ENCODE measurements around the gene FUZ.

DNA sequence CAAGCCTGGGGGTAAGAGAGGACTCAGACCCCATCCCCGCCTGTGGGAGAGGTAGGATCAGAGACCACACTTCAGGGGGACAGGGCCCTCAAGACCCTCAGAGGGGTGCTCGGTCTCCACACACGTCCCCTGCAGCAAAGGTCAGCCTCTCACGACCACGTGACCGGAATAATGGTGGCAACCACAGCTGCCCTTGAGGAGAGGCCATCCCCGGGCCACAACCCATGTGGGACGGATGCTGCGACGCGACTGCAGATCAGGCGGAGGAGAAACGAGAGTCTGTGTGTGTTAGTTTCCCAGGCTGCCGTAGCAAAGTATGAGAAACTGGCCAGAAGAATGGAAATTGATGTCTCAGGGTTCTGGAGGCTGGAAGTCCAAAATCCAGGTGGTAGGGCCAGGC is 13.9 kb upstream of the FUZ start:
- TF ChIP-seq, protein P1, sequence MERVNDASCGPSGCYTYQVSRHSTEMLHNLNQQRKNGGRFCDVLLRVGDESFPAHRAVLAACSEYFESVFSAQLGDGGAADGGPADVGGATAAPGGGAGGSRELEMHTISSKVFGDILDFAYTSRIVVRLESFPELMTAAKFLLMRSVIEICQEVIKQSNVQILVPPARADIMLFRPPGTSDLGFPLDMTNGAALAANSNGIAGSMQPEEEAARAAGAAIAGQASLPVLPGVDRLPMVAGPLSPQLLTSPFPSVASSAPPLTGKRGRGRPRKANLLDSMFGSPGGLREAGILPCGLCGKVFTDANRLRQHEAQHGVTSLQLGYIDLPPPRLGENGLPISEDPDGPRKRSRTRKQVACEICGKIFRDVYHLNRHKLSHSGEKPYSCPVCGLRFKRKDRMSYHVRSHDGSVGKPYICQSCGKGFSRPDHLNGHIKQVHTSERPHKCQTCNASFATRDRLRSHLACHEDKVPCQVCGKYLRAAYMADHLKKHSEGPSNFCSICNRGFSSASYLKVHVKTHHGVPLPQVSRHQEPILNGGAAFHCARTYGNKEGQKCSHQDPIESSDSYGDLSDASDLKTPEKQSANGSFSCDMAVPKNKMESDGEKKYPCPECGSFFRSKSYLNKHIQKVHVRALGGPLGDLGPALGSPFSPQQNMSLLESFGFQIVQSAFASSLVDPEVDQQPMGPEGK (tag by site-specific recombination; IDR thresholded peaks at IDR 0.05), result no peak
- no peak for TF ChIP-seq ZNF292 (tag by site-specific recombination; IDR thresholded peaks at IDR 0.05; ENCODE audit: borderline replicate concordance, low read depth)
- no peak for TF ChIP-seq TRIM28 (IDR thresholded peaks at IDR 0.05; ENCODE audit: borderline replicate concordance, low read length)
- TF ChIP-seq, protein P2, sequence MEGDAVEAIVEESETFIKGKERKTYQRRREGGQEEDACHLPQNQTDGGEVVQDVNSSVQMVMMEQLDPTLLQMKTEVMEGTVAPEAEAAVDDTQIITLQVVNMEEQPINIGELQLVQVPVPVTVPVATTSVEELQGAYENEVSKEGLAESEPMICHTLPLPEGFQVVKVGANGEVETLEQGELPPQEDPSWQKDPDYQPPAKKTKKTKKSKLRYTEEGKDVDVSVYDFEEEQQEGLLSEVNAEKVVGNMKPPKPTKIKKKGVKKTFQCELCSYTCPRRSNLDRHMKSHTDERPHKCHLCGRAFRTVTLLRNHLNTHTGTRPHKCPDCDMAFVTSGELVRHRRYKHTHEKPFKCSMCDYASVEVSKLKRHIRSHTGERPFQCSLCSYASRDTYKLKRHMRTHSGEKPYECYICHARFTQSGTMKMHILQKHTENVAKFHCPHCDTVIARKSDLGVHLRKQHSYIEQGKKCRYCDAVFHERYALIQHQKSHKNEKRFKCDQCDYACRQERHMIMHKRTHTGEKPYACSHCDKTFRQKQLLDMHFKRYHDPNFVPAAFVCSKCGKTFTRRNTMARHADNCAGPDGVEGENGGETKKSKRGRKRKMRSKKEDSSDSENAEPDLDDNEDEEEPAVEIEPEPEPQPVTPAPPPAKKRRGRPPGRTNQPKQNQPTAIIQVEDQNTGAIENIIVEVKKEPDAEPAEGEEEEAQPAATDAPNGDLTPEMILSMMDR (tag by site-specific recombination; IDR thresholded peaks at IDR 0.05), result no peak
- TF ChIP-seq SETDB1 (IDR thresholded peaks at IDR 0.05; ENCODE audit: insufficient read length, low read length), result no peak
- no peak for TF ChIP-seq ZNF501 (tag by site-specific recombination; IDR thresholded peaks at IDR 0.05)
- no peak for TF ChIP-seq ZNF768 (tag by site-specific recombination; IDR thresholded peaks at IDR 0.05)
- TF ChIP-seq ZNF366 (tag by site-specific recombination; conservative IDR thresholded peaks at IDR 0.05), result no peak
- TF ChIP-seq ZNF664 (tag by site-specific recombination; IDR thresholded peaks at IDR 0.05), result no peak

All from HEK293 (cell line).